ENCODE data around the gene RUNX2.

GRCh38 chr6:45556828-45557227, 228.7 kb downstream of the RUNX2 start:
- TF ChIP-seq CTCF (IDR thresholded peaks at IDR 0.05) (no peak), EZH2 (IDR thresholded peaks at IDR 0.05; ENCODE audit: borderline replicate concordance, insufficient read depth, low read depth, low read length, poor library complexity, severe bottlenecking) (no peak)
